ENCODE data around the gene GNB2.
"Not testable (repeated sequence)": the region's sequence is repeated elsewhere in the genome, so short reads cannot be mapped to it uniquely, and the experiment has no call there.

GNB2 gene

DNA sequence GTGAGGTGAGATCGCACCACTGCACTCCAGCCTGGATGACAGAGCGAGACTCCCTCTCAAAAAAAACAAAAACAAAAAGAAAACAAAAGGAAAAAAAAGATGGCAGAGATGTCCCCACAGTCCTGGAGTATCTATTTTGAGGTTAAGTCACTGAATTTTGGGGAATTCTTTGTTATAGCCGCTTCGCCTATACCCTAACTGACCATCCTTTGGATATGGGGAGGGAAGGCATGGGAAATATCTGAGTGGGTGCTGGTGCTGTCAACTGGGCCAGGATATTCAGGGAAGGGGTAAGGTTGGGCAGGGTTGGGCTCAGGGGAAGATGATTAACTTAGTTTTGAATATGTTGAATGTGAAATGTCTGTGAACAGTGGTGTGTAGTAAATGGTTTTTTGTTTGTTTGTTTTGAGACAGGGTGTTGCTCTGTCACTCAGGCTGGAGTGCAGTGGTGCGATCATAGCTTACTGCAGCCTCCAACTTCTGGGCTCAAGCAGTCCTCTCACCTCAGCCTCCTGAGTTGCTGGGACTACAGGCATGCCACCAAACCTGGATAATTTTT lies 8.3 kb upstream of the GNB2 start:
- DNase-seq: no peak

DNA sequence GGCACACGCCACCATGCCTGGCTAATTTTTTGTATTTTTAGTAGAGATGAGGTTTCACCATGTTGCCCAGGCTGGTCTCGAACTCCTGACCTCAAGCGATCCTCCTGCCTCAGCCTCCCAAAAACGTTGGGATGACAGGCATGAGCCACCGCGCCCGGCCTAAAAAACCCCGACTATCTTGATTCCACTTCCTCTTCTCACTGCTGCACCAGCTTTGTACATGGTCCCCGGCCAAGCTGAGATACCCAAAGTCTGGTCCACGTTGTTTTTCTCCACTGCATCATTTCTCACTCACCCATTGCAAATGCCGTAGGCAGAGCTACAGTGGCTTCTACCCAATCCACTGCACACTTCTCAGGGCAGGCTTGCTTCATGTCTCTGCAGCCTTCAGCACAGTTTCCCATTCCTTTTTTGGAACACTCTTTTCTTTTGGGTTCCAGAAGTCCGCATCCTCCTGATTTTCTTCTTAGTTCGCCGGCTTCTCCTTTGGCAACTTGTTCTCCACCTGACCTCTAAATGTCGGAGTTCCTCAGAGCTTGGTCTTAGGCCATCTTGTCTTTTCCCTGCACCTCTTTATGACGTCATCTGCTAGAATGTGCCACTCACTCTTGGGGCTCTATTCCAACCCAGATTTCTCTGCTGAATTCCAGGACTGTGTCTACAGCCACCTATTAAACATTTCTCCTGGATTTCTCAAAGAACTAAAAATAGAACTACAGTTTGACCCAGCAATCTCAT lies 6.0 kb upstream of the GNB2 start:
- DNase-seq: no peak

DNA sequence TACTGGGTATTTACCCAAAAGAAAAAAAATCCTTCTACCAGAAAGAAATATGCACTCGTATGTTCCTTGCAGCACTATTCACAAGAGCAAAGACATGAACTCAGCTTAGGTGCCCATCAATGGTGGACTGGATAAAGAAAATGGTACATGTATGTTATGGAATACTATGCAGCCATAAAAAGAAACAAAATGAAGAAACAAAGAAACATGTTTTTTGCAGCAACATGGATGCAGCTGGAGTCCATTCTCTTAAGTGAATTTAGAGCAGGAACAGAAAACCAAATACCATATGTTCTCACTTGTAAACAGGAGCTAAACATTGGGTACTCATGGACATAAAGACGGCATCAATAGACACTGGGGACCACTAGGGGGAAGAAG lies 5.5 kb upstream of the GNB2 start:
- no peak for DNase-seq

DNA sequence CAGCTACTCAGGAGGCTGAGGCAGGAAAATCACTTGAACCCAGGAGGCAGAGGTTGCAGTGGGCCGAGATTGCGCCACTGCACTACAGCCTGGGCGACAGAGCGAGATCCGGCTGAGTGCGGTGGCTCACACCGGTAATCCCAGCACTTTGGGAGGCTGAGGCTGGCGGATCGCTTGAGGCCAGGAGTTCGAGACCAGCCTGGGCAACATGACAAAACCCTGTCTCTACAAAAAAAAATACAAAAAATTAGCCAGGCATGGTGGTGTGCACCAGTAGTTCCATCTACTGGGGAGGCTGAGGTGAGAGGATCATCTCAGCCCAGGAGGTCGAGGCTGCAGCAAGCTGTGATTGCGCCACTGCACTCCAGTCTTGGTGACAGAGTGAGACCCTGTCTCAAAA lies 4.4 kb upstream of the GNB2 start:
- DNase-seq: not testable (repeated sequence)

DNA sequence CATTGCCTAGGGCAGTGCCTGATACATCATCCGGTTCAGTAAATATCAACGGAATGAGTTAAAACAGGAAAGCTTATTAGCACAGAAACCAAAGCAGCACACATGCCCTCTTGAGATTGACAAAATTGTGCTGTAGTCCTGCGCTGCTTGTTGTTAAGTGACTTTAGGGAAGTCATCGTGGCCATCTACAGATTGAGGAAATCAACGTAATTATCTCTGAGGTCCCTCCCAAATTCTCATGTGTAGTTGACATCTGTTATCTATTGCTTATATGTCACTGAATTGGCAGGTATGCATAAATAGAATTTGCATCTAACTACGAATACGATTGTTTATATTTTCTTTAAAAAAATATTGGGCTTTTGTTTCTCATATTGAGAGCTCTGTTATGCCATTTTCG lies 3.5 kb upstream of the GNB2 start:
- DNase-seq: no peak

DNA sequence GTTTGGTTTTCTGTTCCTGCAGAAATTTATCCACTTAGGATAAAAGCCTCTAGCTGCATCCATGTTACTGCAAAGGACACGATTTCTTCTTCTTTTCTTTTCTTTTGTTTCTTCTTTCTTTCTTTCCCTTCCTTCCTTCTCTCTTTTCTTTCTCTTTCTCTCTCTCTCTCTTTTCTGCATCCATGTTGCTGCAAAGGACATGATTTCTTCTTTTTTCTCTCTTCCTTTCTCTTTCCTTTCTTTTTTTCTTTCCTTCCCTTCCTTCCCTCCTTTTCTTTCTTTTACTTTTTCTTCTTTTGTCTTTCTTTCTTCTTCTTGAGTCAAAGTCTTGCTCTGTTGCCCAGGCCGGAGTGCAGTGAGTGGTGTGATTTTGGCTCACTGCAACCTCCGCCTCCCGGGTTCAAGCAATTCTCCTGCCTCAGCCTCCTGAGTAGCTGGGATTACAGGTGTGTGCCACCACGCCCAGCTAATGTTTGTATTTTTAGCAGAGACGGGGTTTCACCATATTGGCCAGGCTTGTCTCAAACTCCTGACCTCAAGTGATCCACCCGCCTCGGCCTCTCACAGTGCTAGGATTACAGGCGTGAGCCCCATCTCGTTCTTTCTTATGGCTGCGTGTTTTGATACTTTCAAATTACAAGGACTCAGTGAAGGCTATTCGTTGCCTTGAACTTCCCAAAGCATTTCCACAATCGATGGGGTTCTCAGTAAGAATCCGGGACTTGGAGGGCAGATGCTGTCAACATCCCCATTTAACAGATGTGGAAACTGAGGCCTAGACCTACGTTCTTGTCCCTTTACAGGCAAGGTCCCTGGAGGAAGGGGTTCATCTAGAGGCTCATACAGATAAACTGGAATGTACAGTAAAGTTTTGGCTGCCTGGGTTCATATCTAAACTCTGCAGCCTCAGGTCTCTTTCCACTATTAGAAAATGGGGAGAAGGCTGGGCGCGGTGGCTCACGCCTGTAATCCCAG lies 1.9 kb upstream of the GNB2 start:
- no peak for DNase-seq

DNA sequence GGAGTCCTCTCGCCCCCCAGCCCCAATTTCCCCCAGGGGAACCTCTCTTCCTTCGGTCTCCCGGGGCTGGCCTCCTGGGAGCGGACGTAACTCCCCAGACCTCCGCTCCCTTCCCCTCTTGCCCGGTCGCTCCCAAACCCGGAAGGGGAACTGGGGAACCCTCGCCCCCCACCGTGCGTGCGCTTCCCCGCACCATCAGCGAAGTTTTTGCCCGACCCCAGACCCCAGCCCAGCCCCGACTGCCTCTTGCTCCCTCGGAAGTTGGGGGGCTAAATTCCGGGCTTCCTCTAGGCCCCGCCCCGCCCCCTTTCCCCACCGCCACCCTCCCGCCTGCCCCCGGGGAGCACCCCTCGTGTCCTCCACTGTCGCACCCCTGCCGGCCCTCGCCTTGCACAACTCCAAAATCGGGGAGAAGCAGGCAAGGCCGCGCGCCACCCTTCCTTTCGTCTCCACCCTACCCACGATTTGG lies 436 bp downstream of the GNB2 start:
- DNase-seq: peak; percentile 47

DNA sequence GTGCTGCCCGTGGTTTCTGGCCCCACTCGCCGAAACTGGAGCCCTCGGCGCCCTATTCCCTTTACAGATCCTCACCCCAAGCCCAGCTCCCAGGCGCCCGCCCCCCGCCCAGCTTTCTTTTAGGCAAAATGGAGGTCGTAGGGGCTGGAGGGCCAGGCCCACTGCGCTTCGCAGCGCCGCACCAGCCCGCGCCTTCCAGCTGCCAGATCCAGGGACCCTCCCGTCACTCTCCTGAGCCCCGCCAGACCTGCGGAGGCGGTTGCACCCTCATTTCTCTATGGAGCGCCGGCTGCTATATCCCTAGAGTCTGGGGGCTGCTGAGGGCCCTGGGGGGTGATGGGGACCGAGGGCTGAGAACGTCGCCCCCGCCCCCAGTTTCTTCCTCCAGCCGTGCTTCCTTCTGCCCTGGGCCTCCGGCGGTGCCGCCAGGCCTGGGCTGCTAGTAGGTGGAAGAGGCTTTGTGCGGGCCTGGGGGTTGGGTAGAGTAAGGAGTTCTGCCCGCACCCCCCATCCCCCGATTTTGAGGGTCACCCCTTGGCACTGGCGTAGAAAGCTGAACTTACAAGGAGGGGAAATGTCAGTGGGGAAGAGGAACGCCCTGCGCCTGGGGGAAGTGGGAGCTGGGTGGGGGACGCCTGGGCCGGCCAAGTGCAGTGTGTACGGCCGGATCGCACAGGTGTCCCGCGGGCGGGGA lies 1.0 kb downstream of the GNB2 start:
- DNase-seq: peak; percentile 29

DNA sequence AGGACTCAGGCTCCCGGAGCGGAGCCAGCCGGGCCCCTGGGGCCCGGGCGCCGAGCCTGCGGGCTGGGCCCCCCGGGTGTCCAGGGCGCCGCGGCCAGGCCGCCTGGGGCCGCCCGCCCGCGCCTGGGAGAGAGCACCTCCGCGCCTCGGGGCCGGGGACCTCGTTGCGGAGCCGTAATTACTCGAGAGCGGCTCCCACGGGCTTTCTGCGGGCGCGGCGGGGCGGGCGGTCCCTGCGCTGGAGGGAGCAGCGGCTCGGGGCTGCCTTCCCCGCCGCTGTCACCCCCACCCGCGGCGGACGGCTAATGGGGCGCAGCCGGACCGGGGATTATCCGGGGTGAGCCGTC lies 1.5 kb downstream of the GNB2 start:
- peak; percentile 32 for DNase-seq

DNA sequence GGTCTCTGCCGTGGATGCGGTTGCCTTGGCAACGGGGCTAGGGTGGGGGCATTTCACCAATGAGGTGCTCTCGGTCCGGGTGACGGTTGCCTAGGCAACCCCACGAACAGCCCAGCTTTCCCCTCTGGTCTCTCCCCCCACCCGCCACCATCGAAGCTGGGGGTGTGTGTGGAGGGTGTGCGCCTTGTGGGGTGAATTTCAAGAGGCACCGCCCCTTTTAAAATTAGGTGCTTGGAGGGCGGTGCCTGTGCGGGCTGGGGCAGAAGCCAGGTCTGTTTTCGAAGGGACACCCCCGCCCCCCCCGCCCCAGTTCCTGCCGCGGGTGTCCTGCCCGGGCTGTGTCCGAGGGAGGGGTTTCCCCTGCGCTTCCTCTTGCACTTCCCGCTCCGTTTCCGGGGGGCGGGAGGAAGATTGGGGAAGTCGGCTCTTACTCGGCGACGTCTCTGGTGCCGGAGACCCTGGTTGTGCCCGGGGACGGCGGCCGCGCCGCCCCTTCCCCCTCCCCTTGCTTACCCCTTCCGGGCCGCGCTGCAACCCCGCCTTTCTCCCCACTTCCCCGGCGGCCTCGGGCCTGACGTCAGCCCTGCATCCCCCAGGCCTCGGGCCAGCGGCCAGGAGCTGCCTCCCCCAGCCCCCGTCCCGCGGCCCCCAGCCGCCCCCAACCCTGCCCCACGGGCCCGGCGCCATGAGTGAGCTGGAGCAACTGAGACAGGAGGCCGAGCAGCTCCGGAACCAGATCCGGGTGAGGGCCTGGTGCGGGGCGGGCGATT lies 2.2 kb downstream of the GNB2 start:
- peak; percentile 77 for DNase-seq

DNA sequence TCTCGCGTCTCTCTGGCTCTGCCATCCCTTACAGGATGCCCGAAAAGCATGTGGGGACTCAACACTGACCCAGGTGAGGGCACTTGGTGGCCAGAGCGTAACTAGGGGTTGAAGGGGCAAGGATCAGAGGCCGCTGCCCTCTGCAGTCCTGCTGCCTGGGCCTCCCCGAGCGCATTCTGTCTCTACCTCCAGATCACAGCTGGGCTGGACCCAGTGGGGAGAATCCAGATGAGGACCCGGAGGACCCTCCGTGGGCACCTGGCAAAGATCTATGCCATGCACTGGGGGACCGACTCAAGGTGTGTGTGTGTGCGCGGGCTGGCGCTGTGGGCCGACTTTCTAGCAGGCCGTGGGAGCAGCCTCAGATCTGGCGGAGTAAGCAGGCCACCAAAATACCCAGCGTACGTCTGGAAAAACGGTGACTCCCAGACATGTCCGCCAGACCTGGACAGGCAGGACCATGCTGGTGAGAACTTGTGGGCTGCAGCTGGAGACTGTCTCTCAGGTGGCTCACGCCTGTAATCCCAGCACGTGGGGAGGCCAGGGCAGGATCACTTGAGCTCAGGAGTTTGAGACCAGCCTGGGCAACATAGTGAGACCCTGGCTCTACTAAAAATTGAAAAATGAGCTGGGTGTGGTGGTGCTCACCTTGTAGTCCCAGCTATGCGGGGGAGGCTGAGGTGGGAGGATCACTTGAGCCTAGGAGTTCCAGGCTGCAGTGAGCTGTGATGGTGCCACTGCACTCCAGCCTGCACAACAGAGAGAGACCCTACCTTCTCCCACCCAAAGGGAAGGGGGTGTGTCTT lies 3.2 kb downstream of the GNB2 start:
- DNase-seq: no peak

DNA sequence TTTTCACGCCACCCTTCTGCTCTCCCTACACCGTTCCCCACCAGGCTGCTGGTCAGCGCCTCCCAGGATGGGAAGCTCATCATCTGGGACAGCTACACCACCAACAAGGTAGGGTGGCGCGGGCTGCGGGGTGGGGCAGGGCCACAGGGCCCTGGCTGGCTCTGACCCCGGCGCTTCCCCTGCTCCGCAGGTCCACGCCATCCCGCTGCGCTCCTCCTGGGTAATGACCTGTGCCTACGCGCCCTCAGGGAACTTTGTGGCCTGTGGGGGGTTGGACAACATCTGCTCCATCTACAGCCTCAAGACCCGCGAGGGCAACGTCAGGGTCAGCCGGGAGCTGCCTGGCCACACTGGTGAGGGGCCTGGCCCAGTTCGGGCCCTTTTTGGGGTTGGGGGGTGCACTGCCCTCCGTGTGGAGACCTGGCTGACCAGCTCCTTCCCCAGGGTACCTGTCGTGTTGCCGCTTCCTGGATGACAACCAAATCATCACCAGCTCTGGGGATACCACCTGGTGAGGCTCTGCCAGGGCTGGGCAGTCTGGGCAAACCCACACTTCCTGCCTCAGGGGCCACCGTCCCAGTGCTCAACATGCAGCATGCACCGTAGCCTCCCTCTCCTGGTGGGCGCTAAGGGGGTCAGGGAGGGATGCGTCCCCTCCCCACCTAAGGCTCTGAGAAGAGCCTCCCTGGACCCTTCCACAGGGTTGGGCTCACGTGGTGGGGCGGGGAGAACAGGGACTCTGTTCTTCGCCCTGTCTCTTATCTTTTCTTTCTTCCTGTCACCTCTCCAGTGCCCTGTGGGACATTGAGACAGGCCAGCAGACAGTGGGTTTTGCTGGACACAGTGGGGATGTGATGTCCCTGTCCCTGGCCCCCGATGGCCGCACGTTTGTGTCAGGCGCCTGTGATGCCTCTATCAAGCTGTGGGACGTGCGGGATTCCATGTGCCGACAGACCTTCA lies 4.0 kb downstream of the GNB2 start:
- DNase-seq: no peak

DNA sequence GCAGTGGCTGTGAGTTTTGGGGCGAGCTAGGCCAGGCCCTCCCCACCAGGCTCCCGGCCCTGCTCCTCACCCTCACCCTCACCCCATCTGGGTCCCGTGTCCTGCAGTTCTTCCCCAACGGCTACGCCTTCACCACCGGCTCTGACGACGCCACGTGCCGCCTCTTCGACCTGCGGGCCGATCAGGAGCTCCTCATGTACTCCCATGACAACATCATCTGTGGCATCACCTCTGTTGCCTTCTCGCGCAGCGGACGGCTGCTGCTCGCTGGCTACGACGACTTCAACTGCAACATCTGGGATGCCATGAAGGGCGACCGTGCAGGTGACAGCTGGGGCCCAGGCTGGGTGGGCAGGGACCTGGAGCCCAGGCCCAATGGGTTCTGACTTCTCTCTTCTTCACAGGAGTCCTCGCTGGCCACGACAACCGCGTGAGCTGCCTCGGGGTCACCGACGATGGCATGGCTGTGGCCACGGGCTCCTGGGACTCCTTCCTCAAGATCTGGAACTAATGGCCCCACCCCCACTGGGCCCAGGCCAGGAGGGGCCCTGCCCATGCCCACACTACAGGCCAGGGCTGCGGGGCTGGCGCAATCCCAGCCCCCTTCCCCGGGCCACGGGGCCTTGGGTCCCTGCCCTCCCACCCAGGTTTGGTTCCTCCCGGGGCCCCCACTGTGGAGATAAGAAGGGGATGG lies 4.9 kb downstream of the GNB2 start:
- no peak for DNase-seq

DNA sequence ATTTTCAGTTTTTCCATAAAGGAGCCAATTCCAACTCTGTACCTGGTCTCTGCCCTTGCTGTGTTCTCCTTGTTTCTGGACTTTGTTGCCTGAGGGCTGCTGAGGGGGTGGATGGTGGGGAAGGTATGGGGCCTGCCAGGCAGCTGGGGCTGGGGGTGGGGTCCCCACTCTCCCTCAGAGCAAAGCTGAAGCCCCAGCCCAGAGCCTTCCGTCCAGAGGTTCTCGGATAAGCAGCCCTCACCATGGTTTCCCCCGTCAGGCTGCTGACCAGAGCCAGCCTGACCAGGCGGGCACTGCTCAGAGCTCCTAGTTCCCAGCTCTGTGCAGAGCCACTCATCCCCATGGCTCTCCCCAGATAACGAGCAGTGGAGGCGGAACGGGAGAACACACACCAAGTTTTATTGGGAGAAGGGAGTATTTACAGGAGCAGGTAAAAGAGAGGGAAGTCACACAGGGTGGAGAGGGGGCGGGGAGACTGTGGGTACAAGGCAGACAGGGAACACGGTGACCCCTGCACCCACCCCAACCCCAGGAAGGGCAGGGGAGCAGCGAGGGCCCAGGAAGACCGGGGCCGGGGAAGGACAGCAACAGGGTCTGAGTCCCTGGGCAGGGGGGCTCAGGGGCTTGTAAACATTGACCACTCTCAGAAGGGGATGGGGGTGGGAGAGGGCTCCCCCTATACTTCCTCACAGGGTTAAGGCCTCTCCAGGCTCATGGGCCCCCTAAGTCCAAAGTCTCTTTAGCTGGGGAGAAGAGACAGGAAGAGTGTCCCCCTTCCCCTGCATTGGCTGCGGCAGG lies 5.8 kb downstream of the GNB2 start:
- no peak for DNase-seq

DNA sequence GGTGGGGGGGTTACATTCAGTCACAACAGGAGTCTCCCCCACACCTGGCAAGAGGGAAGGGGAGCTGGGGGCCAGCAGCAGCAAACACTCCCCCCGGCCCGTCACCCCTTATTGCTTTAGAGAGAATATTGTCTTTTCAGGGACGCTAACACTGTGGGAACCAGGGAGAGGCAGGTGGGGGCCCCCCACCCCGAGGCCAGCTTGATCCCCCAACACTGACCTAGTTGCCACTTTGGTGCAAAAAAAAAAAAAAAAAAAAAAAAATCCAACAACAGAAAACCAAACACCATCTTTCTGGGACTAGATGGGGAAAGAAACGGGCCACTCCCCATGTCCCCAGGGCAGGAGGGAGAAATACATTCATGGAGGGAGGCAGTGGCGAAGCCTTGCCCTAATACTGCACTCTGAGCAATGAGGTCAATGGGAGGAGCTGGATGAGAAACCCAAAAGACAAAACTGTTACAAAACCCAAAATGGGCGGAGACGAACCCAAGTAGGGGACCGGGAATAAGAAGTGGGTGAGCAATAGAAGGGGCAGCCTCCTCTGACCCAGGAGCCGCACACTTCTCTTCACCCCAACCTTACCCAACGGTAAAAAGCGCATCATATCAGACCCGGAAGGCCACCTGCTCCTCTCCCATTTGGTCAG lies 6.5 kb downstream of the GNB2 start:
- no peak for DNase-seq

DNA sequence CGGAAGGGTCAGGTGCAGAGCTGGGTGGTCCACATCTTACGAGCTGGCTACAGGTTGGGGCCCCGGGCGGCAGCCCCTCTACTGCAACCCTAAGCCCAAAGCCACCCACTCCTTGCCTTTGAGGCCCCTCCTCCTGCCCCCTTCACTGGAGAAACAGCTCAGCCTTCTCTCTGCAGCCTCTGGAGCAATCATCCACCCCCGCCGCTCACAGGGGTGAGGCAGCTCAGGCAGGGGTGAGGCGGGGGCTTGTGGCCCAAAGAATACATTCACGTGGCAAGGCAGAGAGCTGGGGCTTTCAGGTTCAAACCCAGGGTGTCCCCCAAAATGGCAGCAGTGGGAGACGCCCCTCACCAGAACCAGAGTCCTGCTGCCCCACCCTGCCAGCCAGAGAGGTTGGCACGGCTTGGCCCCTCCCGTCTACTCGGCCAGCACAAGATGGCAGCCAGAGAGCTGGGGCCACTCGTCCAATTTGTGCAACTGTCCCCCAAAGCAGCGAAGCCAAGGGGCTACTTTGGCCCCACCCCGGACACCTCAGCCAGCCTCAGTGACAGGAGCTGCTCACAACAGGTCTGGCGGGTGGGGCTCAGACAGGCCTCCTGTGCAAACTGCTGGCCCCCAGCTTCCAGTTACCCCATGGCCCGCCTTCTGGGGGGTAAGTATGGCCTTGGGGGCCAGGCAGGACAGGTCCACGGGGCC lies 7.2 kb downstream of the GNB2 start:
- no peak for DNase-seq

DNA sequence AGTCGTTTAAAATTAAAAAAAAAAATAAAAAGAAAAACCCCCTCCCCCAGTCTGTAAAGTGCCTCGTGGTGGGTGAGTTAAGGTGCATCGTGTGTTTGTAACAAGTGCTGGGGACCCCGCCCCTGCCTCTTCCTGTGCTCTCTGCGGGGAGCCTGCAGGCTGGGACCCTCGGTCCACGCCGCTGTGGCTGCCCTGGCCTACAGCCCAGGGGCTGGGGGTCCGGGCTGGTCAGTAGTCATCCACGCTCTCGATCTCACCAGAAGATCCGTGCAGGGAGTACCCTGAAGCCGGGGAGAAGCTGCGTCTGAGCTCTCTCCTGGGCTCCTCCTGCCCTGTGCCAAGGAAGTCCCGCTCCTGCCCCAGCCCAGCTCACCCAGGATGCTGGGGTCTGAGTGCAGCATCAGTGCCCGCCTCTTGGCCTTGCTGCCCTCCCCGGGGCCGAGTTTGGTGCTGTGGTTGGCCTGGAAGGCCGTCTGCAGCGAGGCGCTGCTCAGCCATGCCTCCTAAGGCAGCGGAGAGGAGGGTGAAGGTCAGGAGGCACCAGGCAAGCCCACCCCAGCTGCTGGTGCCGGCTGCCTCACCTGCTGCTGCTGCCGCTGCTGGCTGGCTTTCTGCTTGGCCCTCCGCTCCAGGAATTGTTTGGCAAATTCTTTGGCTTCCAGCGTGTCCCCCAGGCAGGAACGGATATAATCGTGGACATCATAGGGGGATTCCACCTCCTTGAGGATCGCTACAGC lies 8.1 kb downstream of the GNB2 start:
- no peak for DNase-seq

Measured in stimulated activated CD4-positive, alpha-beta T cell treated with anti-CD3 and anti-CD28 coated beads, Interleukin-4, amount 100 ng/mL, for 24 hours (primary cell).